Dermis microvascular lymphatic vessel endothelial cell (primary cell): ENCODE data around the gene PRDM16. TPM values are rescaled to one million over a fixed set of nuclear protein-coding genes. Genes with fewer than 3 reads are reported as not detected.

Experiments used
- DNase-seq, 2 donors: peaks; one replicate each; pipeline versions ENCODE4 v3.0.0 to v3.0.0-alpha.2; 2010; ENCODE audit warnings: low read depth in 2 of 2
- total RNA-seq: library from RNA; depleted of rRNA; stranded (reverse); fragments of >200 nt; gene quantifications from 2 replicates; pipeline ENCODE4 v1.2.1, GENCODE V29; 2014

The PRDM16 gene
- total RNA-seq, 1 donor from 2014 or later = not detected

DNA sequence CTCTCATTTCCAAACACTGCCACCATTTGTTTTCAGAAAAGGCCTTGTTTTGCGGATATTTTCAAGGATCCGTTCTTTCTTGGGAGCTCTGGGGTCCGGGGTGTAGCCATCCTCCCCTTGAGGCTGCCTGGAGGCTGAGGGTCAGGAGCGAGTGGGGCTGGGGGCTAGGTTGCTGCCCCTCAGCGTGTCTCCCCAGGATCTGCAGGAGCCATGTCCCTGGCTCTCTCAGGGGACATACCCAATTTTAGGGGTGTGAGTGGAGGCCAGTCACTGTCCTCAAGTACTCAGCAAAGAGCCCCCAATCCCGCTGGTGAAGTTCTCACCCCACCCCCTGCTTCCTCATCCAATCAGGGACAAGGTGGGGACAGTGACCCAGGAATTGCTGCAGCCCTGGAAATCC, 15.0 kb upstream of the PRDM16 start:
- no peak for DNase-seq

GRCh38 chr1:3054474-3054873, 14.5 kb upstream of the PRDM16 start:
- no peak for DNase-seq

- DNase-seq = no peak
These were observed 14.0 kb upstream of the PRDM16 start for GRCh38 chr1:3055051-3055450.

GRCh38 chr1:3056641-3057040, 12.4 kb upstream of the PRDM16 start:
- DNase-seq = no peak

DNA sequence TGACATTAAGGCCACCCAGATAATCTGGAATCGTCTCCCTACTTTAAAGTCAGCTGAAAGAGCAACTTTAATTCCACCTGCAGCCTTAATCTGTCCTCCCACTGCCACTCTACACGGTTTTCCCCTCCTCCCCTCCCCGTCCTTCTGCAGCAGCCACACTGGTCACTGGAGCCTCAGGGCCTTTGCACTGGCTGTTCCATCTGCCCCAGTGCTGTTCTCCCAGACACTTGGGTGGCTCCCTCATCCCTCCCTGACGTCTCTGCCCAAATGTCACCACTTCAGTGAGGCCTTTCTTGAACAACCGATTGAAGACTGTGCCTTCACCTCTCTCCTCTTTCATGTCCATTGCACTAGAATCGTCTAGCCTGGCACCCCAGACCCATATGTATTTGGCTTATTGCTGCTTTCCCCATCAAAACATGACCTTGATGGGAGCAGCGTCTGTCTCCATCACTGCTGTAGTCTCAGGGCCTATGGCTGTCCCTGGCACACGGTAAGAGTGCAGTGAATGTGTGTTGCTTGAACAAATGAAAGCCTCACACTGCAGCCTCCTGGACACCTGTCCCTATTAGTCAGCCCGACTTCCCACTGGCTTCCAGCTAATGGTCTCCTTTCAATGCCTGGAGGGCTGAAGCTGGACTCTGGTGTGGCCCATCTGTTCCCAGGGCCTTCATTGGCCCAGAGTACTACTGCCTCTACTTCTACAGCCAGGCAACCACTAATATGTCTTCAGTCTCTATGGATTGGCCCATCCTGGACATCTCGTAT, 10.6 kb upstream of the PRDM16 start:
- no peak for DNase-seq

DNA sequence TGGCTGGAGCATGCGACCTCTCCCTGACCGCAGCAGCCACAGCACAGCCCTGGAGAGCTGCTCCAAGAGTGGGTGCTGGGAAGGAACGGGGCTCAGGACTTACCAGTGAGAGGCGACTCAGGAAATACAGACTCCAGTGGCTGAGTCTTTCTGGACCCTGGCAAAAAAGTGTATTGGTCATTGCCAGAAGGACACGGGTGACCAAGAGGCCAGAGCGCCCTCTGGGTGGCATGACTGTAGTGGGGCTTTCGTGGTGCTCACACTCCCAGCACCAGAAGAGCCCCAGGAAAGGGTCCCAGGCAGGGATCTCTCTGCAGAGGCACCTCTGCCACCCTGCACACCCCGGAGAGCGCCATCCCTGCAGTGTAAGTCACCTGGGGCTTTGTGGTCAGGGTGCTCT, 8.9 kb upstream of the PRDM16 start:
- DNase-seq = no peak

DNA sequence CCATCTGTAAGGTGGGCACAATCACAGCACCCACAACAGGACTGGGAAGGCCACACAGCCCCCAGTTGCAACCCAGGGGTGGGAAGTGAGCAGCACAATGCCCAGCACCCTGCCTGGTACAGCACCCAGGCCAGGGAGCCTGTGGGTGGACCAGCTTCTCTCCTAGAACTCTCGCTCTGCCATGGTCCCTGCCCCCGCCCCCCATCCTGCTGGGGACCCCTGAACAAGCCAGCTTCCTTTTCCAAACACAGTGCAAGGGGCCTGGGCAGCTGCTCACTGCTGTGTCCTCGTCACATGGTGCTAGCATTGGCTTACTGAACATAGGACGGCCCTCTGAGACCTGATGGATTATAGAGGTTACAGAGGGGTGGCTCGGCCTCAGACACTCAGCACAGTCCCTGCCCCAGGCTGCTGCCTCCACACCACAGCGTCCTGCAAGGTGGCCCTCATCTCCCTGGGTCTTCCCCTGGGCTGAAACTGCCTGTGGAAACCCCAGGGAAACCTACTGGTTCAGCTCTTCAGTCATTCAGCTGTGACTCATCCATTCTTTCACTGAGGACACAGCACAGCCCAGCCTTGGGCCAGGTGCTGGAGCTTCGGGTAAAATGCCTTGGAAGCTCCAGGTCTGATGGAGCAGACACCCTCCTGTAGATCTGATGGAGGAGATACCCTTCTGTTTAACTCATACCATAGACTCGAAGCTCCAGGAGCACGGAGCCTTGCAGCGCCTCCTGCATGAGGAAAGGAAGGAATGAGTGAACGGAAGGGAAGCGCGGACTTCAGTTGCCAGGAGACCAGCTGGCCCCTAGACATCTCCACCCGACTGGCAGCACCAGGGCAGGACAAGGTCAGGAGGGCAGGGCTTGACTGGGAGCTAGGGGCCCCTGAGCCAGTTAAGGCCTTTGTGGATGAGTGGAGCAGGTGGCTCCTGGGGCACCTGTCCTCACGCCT, 8.1 kb upstream of the PRDM16 start:
- DNase-seq = no peak

DNA sequence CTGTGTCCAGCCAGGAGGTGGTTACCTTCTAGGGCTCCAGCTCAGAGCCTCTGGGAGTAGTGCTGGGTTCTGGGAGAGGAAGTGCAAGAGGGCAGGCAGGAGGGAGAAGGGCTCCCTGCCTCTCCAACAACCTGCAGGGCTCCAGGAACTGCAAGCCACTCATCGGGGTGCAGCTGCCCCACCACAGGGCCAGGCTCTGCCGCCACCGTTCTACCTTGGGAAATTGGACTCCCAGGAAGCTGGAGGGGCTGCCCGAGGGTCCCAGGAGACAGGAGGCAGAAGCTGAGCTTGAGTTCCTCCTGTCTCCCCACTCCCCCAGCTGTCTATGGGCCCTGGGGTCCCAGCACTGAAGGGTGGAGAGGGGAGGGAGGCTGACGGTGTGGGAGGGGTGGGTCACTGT, 7.4 kb upstream of the PRDM16 start:
- no peak for DNase-seq

GRCh38 chr1:3061981-3062615, 6.9 kb upstream of the PRDM16 start:
- DNase-seq = no peak

DNA sequence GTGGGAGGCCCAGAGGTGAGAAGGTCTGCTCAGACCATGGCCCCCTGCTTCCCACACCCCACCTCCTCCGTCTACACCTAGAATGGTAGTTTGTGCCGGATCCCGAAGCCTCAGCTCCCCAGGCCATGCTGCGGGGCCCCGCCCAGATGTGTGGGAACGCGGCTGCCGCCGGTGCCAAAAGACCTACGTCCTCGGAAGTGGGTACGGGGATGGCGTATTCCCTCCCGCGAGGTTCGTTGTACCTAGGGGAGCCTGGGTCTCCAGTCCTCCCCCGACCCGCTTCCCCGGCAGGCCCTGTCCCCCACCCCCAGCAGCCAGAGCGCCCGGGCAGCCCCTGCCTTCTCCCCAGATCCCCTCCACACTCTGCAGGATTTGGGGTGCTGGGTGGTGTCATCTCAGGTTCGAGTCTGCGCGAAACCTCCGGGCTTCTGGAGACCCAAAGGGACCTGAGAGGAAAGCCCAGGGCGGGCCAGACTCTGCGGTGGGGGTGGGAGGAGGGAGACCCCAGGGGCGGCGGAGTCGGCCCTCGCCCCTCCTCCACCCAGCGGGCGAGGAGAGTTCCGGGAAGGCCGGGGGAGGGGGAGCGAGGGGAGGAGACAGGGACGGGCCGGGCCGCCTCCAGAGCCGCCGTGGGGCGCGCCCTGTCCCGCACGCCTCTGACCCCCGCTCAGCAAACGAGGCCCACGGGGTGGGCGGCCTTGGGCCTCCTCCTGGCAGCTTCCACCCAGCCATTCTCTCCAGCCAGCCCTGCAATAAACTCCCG, 6.2 kb upstream of the PRDM16 start:
- no peak for DNase-seq

GRCh38 chr1:3063379-3064295, 5.4 kb upstream of the PRDM16 start:
- no peak for DNase-seq

GRCh38 chr1:3064296-3064850, 4.6 kb upstream of the PRDM16 start:
- DNase-seq = no peak

GRCh38 chr1:3064901-3065300, 4.1 kb upstream of the PRDM16 start:
- DNase-seq = no peak

GRCh38 chr1:3065396-3065795, 3.6 kb upstream of the PRDM16 start:
- no peak for DNase-seq

- DNase-seq = no peak
These were observed 3.2 kb upstream of the PRDM16 start for GRCh38 chr1:3065797-3066196.

DNA sequence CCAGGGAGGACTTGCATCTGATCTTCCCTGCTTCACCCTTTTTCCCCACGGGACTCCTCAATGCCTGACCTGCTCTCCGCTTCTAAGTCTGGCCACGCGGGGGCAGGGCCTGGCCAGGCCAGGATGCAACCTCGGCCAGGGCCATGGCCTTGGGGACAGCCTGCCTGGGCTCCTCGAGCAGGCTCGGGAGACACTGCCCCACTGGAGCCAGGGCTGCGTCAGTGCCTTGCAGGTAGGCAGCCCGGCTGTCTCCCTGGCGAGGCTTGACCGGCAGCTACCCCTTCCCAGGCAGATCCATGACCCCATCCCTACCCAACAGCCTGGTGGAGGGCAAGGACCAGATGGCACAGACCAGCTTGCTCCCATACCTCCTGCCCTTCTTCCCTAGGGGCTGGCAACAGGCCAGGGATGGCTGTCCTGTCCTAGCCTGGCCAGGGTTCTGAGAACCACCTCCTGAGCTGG, 2.7 kb upstream of the PRDM16 start:
- no peak for DNase-seq

DNA sequence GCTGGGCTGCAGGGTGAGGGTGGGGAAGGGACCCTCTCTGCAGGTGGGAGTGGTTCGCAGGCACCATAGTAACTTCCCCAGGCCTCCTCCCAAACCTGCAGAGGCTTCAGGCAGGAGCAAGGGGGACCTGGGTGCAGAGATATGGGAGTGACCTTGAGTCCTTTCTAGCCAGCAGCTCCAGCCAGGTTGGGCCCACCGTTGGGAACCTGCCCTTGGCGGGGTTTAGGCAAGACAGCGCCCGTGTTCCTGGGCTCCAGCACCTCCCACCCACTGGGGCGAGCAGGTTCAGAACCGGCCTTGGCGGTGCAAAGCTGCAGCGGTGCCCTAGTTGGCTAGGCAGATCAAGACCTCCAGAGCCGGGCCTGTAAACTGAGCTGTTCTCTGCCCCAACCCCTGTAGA, 2.2 kb upstream of the PRDM16 start:
- DNase-seq = no peak

- no peak for DNase-seq
These were observed 1.7 kb upstream of the PRDM16 start for GRCh38 chr1:3067301-3067670.

DNA sequence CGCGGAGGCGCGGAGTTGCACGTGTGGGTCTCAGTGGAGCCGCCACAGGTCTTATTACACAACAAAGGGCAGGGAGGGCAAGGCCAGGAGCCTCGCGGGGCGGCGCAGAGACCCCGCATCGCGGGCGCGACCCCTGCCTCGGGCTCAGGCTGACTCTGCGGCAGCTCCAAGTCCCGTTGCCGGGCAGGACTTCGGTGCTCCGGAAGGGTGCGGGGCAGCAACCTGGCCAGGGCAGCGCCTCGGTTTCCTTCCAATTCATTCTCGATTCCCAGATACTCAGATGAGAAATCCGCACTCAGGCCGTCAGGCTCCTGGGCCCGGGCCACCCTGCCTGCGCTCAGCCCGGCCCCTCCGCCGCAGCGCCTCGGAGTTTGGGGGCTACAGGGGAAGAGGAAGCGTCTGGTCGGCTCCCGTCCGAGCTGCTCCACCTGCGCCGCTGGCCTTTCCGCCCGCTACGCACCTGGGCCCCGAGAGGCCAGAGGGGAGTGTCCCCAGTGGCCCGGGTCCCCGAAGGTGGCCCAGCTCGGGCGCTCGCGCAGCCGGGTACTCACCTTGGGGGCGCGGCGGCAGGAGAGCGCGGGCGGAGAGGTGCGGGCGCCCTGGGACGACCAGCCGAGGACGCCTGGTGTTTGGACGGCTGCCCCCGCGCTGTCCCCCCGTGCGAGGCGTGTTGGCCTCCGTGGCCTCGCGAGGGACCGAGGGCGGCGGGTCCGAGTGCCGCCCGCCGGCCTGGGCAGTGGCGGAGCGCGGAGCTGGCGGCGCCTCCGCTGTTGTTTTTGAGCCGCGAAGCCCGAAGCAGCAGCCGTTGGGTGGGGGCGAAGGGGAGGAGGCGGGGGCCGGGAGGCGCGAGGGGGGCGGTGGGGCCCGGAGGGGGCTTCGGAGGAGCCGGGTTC, 1.1 kb upstream of the PRDM16 start:
- DNase-seq = no peak
